ENCODE results near the gene SH3BP2.

DNA sequence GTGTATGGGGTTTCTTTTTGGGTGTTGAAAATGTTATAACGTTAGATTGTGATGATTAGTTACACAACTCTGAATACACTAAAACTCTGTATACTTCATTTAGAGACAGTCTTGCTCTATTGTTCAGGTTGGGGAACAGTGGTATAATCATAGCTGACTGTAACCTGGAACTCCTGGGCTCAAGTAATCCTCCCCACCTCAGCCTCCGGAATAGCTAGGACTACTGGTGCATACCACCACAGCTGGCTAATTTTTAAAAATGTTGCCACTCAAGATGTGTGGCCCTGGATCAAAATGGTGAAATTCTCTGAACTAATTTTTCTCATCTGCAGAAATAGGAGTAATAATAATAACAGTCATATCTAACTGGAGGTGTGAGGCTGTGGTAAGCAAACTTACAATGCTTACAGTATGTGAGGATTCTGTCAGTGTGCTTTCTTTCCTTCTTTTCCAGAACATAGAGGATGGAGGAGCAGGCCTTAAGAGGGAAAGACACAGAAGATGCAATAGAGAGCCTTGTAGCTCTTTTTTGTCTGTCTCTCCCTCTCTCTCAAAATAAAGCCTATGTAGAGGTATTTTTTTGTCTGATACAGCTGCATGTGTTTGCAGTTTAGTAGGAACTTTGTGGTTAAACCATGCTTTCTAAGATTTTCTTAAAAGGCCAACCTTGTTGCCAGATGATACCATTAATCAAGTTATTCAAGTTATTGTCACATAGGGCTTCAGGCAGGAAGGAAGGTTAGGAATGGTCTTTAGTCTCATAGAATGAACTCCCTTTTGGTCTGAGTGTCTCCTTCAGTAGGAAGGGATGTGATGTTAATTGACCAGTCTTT is 58.3 kb downstream of the SH3BP2 start:
- TF ChIP-seq, protein P1, sequence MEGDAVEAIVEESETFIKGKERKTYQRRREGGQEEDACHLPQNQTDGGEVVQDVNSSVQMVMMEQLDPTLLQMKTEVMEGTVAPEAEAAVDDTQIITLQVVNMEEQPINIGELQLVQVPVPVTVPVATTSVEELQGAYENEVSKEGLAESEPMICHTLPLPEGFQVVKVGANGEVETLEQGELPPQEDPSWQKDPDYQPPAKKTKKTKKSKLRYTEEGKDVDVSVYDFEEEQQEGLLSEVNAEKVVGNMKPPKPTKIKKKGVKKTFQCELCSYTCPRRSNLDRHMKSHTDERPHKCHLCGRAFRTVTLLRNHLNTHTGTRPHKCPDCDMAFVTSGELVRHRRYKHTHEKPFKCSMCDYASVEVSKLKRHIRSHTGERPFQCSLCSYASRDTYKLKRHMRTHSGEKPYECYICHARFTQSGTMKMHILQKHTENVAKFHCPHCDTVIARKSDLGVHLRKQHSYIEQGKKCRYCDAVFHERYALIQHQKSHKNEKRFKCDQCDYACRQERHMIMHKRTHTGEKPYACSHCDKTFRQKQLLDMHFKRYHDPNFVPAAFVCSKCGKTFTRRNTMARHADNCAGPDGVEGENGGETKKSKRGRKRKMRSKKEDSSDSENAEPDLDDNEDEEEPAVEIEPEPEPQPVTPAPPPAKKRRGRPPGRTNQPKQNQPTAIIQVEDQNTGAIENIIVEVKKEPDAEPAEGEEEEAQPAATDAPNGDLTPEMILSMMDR (IDR thresholded peaks at IDR 0.05): no peak
- no peak for TF ChIP-seq POLR2A (IDR thresholded peaks at IDR 0.05)

All from body of pancreas (tissue), 4 donors.